HG03064 (cell line): Measurements from ENCODE around the gene STK24.

Experiments
- ATAC-seq: cut with Tn5 transposase; IDR thresholded peaks from one replicate; pipeline ENCODE4 v1.9.1; 2021; ENCODE audit warnings: low read depth; ENCODE audit not compliant: unreplicated experiment

The STK24 gene

GRCh38 chr13:98459721-98460370 is 117.1 kb downstream of the STK24 start:
- ATAC-seq: no peak

DNA sequence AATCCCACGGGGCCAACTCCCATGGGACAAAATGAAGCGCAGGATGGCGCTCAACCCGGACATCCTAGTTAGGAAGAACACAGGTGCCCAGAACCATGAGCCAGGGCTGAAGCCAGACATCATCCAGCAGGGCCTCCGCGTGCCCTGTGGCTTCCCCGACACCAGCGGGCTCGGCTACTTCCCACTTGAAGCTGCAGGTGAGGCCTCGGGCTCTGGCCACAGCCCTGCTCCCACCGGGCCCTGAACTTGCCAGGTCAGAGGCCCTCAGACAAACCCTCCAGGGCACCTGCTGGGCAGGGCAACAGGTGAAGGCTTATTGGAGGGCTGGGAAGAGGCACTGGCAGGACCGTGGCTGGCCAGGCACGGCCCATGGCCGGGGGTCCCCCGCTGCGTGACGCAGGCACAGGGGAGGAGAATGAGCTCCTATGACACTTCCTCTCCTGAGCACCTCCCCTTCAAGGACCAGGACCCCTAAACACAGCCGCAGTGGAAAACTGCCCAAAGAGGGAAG is 117.7 kb downstream of the STK24 start:
- no peak for ATAC-seq

GRCh38 chr13:98458431-98458830 is 118.5 kb downstream of the STK24 start:
- no peak for ATAC-seq

GRCh38 chr13:98457053-98457452 is 119.9 kb downstream of the STK24 start:
- no peak for ATAC-seq

GRCh38 chr13:98456413-98456845 is 120.5 kb downstream of the STK24 start:
- ATAC-seq: no peak

DNA sequence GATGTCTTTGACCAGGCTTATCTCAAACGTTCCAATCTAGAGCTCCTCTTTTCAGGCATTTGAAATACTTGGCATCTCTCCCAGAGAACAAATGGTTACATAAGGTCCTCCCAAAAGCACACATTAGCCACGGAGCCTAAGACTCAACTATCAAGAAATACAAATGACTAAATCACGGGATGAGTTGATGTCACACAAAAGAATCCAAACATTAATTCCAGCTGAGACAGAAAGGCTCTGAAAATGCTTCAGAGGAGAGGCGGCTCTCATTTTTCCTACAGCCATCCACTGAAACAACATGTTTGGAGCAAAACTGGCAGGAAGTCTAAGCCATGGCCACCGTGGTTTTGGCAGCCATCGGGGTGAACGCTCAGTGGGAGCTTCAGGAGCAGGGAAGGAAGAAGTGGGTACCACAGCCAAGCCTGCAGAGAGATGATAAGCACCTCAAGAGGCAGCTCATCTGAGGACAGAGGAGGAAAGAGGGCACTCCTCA is 122.5 kb downstream of the STK24 start:
- ATAC-seq: no peak

GRCh38 chr13:98452851-98453843 is 123.8 kb downstream of the STK24 start:
- ATAC-seq: no peak

DNA sequence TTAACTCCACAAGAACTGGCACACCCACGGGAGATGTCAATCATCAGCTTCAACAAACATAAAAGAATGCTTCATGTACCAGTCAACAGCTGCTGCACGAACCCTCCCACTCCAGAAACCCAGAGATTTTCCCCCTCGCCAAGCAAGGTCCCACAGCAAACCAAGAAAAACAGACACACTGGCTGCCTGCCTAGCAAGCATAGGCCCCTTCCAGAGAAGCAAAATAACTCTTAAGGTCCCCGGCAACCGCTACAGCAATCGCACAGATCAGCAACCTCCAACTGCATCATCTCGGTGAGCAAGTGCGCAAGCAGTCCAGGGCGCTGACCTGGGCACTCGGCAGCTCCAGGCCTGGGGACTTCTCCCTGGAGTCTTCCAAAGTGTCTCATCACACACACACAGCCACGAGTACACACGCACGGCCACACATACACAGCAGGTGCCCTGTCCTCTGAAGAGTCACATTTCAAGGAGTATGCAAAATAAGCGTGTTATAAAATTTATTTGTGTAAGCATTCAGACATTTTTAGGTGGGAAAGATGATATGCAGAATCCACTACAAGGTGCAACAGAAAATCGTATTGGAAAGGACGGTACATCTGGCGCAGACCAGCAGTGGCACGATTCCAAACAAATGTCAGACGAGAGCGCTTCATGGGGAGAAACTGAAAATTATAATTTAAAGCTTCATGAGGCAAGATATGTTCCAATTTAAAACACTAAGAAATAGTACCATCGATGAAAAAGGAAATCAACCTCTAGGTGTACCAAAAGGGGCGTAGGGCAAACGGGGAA is 125.0 kb downstream of the STK24 start:
- ATAC-seq: no peak

GRCh38 chr13:98450539-98451111 is 126.3 kb downstream of the STK24 start:
- ATAC-seq: no peak

DNA sequence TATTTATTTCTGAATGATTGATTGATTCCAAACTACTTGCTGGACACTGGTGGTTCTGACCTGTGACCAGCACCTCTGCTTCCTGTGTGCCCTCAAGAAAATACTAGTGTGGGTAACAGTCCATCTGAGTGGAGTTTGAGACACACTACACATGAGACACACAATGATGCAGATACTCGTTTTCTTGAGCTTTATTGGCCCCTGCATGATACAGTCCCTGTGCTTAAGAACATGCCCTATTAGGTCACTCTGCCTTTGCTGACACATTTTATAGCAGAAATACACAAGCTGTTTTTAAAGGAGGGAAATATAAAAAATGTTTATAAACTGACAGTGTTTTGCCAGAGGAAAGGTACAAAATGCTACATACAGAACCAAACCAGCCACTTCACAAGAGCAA is 126.9 kb downstream of the STK24 start:
- no peak for ATAC-seq

DNA sequence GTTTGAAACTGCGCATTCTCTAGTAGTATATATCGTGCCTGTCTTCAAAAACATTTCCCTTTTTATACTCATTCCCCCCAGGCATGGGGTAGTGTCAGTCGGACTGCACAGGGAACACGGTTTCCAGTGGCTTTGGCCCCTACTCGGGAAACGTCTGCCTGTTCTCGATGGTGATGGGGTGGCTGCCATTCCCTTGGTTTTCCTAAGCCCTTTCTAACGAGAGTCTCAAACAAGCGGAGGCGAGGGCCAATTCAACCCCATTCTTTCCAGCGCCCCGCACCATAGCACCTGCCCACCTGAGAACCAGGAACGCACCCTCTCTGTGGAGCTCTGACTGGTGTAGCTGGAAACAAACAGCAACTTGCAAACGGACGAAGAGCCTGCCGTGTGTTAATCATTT is 127.6 kb downstream of the STK24 start:
- ATAC-seq: no peak

- ATAC-seq: no peak
Measured at GRCh38 chr13:98448642-98448928, 128.3 kb downstream of the STK24 start.

DNA sequence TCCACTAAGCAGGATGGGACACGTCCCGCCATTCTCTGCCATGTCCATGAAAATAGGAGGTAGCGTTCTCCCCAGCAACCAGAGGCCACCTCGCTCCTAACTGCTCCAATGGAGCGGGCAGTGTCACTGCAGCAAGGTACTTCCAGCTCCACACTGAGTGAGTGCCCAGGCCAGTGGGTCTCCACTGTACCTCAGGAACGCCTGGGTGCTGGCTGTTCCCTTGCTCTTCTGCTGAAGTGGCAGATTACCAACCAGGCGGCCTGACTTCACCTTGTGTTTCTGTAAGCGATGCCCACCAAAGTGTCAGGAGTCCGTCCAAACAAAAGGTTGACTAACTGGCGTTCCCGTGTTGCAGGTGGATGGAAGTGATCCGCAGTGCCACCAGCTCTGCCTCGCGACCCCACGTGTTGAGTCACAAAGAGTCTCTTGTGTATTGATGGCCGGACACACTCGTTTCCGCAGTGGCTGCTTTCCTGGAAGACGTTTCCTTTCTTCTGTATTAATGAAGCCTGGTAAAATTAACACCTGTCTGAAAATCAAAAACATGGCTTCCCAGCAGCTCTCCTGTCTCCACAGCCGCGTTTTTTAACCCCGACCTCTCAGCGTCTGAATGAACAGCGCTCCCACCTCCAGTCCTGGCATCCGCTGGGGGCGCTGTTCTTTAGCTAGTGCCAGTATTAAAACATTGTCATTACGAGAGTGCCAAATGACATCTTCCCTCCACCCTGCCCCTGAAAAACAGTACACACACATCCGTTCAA is 128.8 kb downstream of the STK24 start:
- ATAC-seq: no peak

GRCh38 chr13:98447130-98447529 is 129.8 kb downstream of the STK24 start:
- ATAC-seq: no peak

GRCh38 chr13:98446234-98446621 is 130.7 kb downstream of the STK24 start:
- no peak for ATAC-seq

- peak; percentile 95 for ATAC-seq
Measured at GRCh38 chr13:98445340-98446233, 131.3 kb downstream of the STK24 start.

GRCh38 chr13:98444381-98444780 is 132.5 kb downstream of the STK24 start:
- ATAC-seq: no peak

DNA sequence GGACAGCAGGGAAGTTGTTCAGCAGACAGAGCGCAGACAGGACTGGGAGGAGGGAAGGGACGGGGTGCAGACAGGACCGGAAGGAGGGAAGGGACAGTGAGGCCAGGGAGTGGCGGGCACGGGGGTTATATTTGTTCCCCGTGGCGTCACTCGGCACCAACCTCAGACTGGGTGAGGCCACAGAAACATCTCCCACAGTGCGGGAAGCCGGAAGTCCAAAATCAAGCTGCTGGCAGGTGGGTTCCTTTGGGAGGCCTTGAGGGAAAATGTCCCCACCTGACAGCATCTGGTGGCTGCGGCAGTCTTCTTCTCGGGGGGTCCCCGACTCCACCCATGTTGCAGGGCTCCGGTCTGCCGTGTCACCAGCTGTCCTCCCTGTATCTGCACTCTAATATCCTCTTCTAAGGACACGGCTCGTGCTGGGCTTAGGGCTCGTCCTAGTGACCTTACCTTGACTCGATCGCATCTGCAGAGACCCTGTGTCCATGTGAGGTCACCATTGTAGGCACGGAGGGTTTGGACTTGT is 133.0 kb downstream of the STK24 start:
- no peak for ATAC-seq

DNA sequence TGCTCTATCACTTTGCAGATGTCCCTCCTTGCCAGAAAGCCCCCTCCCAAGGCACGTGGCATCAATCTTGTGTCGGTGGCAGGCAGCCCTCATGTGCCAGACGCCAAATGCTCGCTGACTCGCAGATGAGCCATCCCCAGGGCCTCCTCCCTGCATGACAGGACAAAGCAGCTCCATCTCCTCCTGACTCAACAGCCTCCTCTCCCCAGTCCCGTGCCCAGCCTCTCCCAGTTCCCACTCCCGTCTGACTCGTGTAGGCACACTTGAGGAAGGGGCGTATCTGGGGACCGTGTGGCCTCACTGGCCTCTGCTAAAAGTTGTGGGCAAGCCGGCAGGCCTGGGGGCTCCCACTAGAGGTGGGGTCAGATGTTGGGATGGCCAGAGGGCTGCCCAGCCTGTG is 133.6 kb downstream of the STK24 start:
- no peak for ATAC-seq
